H1 (cell line): ENCODE data around the gene MEIS2. TPM values are rescaled to one million over a fixed set of nuclear protein-coding genes. Genes with fewer than 3 reads are reported as not detected.
A peak's percentile ranks its signal among the peaks of the same experiment; 100 is the strongest.

Source experiments
- CTCF ChIA-PET: fragments of 300-600 bp; sonication (Branson Sonifier 250); formaldehyde crosslinking; loops from one replicate; lab custom pipeline; 2021; ENCODE audit not compliant: partially characterized antibody; lab: Charles Lee
- POLR2A ChIA-PET: fragments of 300-600 bp; sonication (Branson Sonifier 250); formaldehyde crosslinking; loops from one replicate; lab custom pipeline; 2021; ENCODE audit warnings: inconsistent platforms; ENCODE audit not compliant: partially characterized antibody; lab: Charles Lee
- DNase-seq, 2 experiments: peaks; one replicate each; pipeline versions ENCODE4 v3.0.0 to v3.0.0-alpha.2; 2010 to 2022; ENCODE audit warnings: low spot score in 2 of 2, low read depth in 1 of 2, mixed read lengths in 1 of 2
- FAIRE-seq: peaks from 2 replicates; lab custom pipeline; 2011; peaks lifted over from hg19 to GRCh38; lab: Jason Lieb, UNC
- H2AFZ ChIP-seq: 2 replicates; pipeline ENCODE4 v1.8.1; 2012; ENCODE audit warnings: low read length, inconsistent platforms
- H2AK5ac ChIP-seq: 2 replicates; pipeline ENCODE4 v1.6.1; 2013; ENCODE audit warnings: low read depth, low read length
- H2BK120ac ChIP-seq: replicated peaks from 2 replicates; pipeline ENCODE3; 2013; ENCODE audit warnings: low read depth, low read length, inconsistent platforms
- H2BK12ac ChIP-seq: 2 replicates; pipeline ENCODE4 v1.6.1; 2013; ENCODE audit warnings: low read depth, low read length
- H2BK15ac ChIP-seq: 2 replicates; pipeline ENCODE4 v1.6.1; 2013; ENCODE audit warnings: low read length
- H2BK20ac ChIP-seq: 2 replicates; pipeline ENCODE4 v1.6.1; 2013; ENCODE audit warnings: low read length
- H2BK5ac ChIP-seq: 2 replicates; pipeline ENCODE4 v1.6.1; 2013; ENCODE audit warnings: low read depth, low read length
- H3K14ac ChIP-seq: 2 replicates; pipeline ENCODE4 v1.6.1; 2013; ENCODE audit warnings: inconsistent platforms; ENCODE audit not compliant: insufficient read length
- H3K18ac ChIP-seq: 2 replicates; pipeline ENCODE4 v1.6.1; 2013; ENCODE audit warnings: low read length; ENCODE audit errors: extremely low read depth
- H3K23ac ChIP-seq: 2 replicates; pipeline ENCODE4 v1.6.1; 2013; ENCODE audit warnings: inconsistent platforms; ENCODE audit not compliant: insufficient read length
- H3K23me2 ChIP-seq: 2 replicates; pipeline ENCODE4 v1.6.1; 2013; ENCODE audit warnings: low read depth, low read length
- H3K27ac ChIP-seq: 2 replicates; pipeline ENCODE4 v1.6.1; 2011; ENCODE audit warnings: low read depth, low read length, inconsistent platforms
- H3K27me3 ChIP-seq, 4 experiments: replicated peaks in 1 of 4; 1 replicate in 1 of 4; 2 replicates in 3 of 4; pipeline versions ENCODE4 v1.6.1 to v1.8.1; 2011 to 2013; ENCODE audit warnings: low read length in 3 of 4, mild to moderate bottlenecking in 3 of 4, inconsistent platforms in 2 of 4, mixed read lengths in 2 of 4, moderate library complexity in 1 of 4; ENCODE audit not compliant: control insufficient read depth in 3 of 4, insufficient read depth in 3 of 4; ENCODE audit errors: extremely low read depth in 1 of 4
- H3K36me3 ChIP-seq, 4 experiments: 2 replicates each; pipeline versions ENCODE4 v1.6.1 to v1.8.1; 2011 to 2013; ENCODE audit warnings: mild to moderate bottlenecking in 4 of 4, low read length in 3 of 4, moderate library complexity in 2 of 4, control low read depth in 1 of 4, inconsistent platforms in 1 of 4; ENCODE audit not compliant: insufficient read depth in 4 of 4, control insufficient read depth in 2 of 4
- H3K4ac ChIP-seq: replicated peaks from 2 replicates; pipeline ENCODE3; 2013; ENCODE audit warnings: low read length, low read depth, mixed read lengths, inconsistent platforms; ENCODE audit not compliant: insufficient read length
- H3K4me1 ChIP-seq, 4 experiments: replicated peaks in 1 of 4; 1 replicate in 1 of 4; 2 replicates in 3 of 4; pipeline versions ENCODE4 v1.6.1 to v1.8.1; 2011 to 2013; ENCODE audit warnings: low read length in 3 of 4, inconsistent platforms in 2 of 4, mixed read lengths in 1 of 4; ENCODE audit not compliant: insufficient read depth in 4 of 4, control insufficient read depth in 3 of 4
- H3K4me2 ChIP-seq, 2 experiments: 2 replicates each; pipeline versions ENCODE4 v1.6.1 to v1.8.1; 2011 to 2013; ENCODE audit warnings: low read depth in 2 of 2, low read length in 2 of 2, control low read depth in 1 of 2, inconsistent platforms in 1 of 2, mild to moderate bottlenecking in 1 of 2; ENCODE audit not compliant: insufficient read depth in 1 of 2
- H3K4me3 ChIP-seq, 4 experiments: fragments of 200-600, 300-600 bp in 1 of 4; sonication (generic), shearing (Covaris generic), sonication (Bioruptor Twin) in 1 of 4; 2 replicates each; pipeline versions ENCODE4 v1.5.1 to v1.8.1; 2011 to 2016; ENCODE audit warnings: low read length in 4 of 4, low read depth in 3 of 4, control low read depth in 2 of 4, inconsistent platforms in 2 of 4, mild to moderate bottlenecking in 2 of 4, mixed read lengths in 1 of 4, moderate library complexity in 1 of 4; ENCODE audit not compliant: insufficient read depth in 2 of 4; ENCODE audit errors: extremely low read depth in 1 of 4
- H3K56ac ChIP-seq: replicated peaks from 2 replicates; pipeline ENCODE3; 2013; ENCODE audit warnings: low read depth, mild to moderate bottlenecking, mixed read lengths, low read length, inconsistent platforms; ENCODE audit not compliant: insufficient read length
- H3K79me1 ChIP-seq: 2 replicates; pipeline ENCODE4 v1.6.1; 2013; ENCODE audit warnings: low read depth, low read length, control low read depth
- H3K79me2 ChIP-seq, 2 experiments: 2 replicates each; pipeline versions ENCODE4 v1.6.1 to v1.8.1; 2012 to 2013; ENCODE audit warnings: low read length in 2 of 2, mild to moderate bottlenecking in 2 of 2, inconsistent platforms in 1 of 2; ENCODE audit not compliant: insufficient read depth in 2 of 2, control insufficient read depth in 1 of 2
- H3K9ac ChIP-seq, 4 experiments: replicated peaks in 1 of 4; 1 replicate in 1 of 4; 2 replicates in 3 of 4; pipeline versions ENCODE4 v1.6.1 to v1.8.1; 2011 to 2013; ENCODE audit warnings: low read depth in 3 of 4, low read length in 3 of 4, control low read depth in 2 of 4, mild to moderate bottlenecking in 2 of 4, moderate library complexity in 2 of 4, inconsistent platforms in 1 of 4; ENCODE audit errors: extremely low read depth in 1 of 4
- H3K9me3 ChIP-seq, 2 experiments: 2 replicates each; pipeline versions ENCODE4 v1.6.1 to v1.8.1; 2012 to 2013; ENCODE audit warnings: mild to moderate bottlenecking in 2 of 2, moderate library complexity in 2 of 2, control low read depth in 1 of 2, inconsistent platforms in 1 of 2, low read depth in 1 of 2, low read length in 1 of 2, mixed read lengths in 1 of 2; ENCODE audit not compliant: insufficient read depth in 2 of 2
- H4K20me1 ChIP-seq, 2 experiments: replicated peaks in 1 of 2; 2 replicates each; pipeline versions ENCODE3 to v1.8.1; 2011 to 2013; ENCODE audit warnings: inconsistent platforms in 2 of 2, low read length in 2 of 2, mild to moderate bottlenecking in 1 of 2; ENCODE audit not compliant: insufficient read depth in 2 of 2, control insufficient read depth in 1 of 2
- H4K5ac ChIP-seq: 2 replicates; pipeline ENCODE4 v1.6.1; 2013; ENCODE audit warnings: low read length, low read depth, mixed read lengths, inconsistent platforms; ENCODE audit not compliant: insufficient read length
- H4K8ac ChIP-seq: 2 replicates; pipeline ENCODE4 v1.8.0; 2013; ENCODE audit warnings: mild to moderate bottlenecking, moderate library complexity, low read length, inconsistent platforms; ENCODE audit not compliant: insufficient read depth; ENCODE audit errors: extremely low read depth
- H4K91ac ChIP-seq: replicated peaks from 2 replicates; pipeline ENCODE3; 2013; ENCODE audit warnings: low read length, mixed read lengths, inconsistent platforms; ENCODE audit not compliant: insufficient read length
- ASH2L ChIP-seq: fragments of 200-600, 300-600 bp; sonication (generic); IDR thresholded peaks from one replicate; pipeline ENCODE4 v1.7.1; 2017; ENCODE audit warnings: low read length
- CBX5 ChIP-seq: fragments of 300-800, 300-1000 bp; sonication (generic); IDR thresholded peaks from 2 replicates; pipeline ENCODE4 v1.7.1; 2016; ENCODE audit warnings: antibody characterized with exemption, low read length, low read depth
- CEBPB ChIP-seq: IDR thresholded peaks from 2 replicates; pipeline ENCODE4 v1.6.1; 2012; ENCODE audit warnings: low read depth, low read length
- E2F6 ChIP-seq: IDR thresholded peaks from 2 replicates; pipeline ENCODE4 v1.6.1; 2012; ENCODE audit warnings: inconsistent platforms
- FOSL1 ChIP-seq: IDR thresholded peaks from 2 replicates; pipeline ENCODE4 v1.6.1; 2011; ENCODE audit warnings: mild to moderate bottlenecking, low read depth, low read length, moderate library complexity; ENCODE audit not compliant: insufficient read depth
- MAX ChIP-seq: IDR thresholded peaks from 2 replicates; pipeline ENCODE4 v1.6.1; 2012; ENCODE audit warnings: inconsistent platforms
- NRF1 ChIP-seq: IDR thresholded peaks from 2 replicates; pipeline ENCODE4 v1.6.1; 2011; ENCODE audit warnings: mild to moderate bottlenecking, low read depth, low read length, improper control_type of control experiment
- POLR2A ChIP-seq, 2 experiments: IDR thresholded peaks; 1 replicate in 1 of 2; 2 replicates in 1 of 2; pipeline ENCODE4 v1.6.1; 2011; ENCODE audit warnings: low read depth in 2 of 2, low read length in 2 of 2, mild to moderate bottlenecking in 2 of 2; ENCODE audit errors: control extremely low read depth in 1 of 2
- SUZ12 ChIP-seq: fragments of 200-600 bp; sonication (generic); IDR thresholded peaks from 2 replicates; pipeline ENCODE4 v1.6.1; 2012; ENCODE audit warnings: mild to moderate bottlenecking, inconsistent platforms, low read length, moderate library complexity, mixed read lengths
- TAF1 ChIP-seq: IDR thresholded peaks from 2 replicates; pipeline ENCODE4 v1.6.1; 2011; ENCODE audit warnings: mild to moderate bottlenecking, low read depth, low read length
- USF2 ChIP-seq: IDR thresholded peaks from 2 replicates; pipeline ENCODE4 v1.6.1; 2011; ENCODE audit warnings: low read length, improper control_type of control experiment
- YY1 ChIP-seq: IDR thresholded peaks from 2 replicates; pipeline ENCODE4 v1.6.1; 2011; ENCODE audit warnings: low read depth, mild to moderate bottlenecking, low read length
- WGBS, 2 experiments: shearing (Covaris generic) in 1 of 2; methylation state at CpG; one replicate each; pipeline versions ENCODE4 v1.1.6 to v1.1.7; 2013 to 2015; ENCODE audit warnings: low lambda C conversion rate in 2 of 2, mixed read lengths in 2 of 2, inconsistent platforms in 1 of 2, low coverage in 1 of 2, missing lambda C conversion rate in 1 of 2; ENCODE audit not compliant: insufficient replicate concordance in 2 of 2, insufficient coverage in 1 of 2, insufficient read length in 1 of 2; ENCODE audit errors: extremely low coverage in 1 of 2, missing lambda C conversion rate in 1 of 2; 5-methylcytosine and 5-hydroxymethylcytosine counted together
- polyA plus RNA-seq, 7 experiments: library from polyadenylated mRNA; depleted of rRNA in 3 of 7; stranded (reverse) in 5 of 7; unstranded in 2 of 7; fragments of >200 nt in 5 of 7; fragments of 200-250 nt in 2 of 7; gene quantifications; 1 replicate in 5 of 7; 2 replicates in 1 of 7; 4 replicates in 1 of 7; pipeline versions ENCODE4 v1.2.1 to v1.2.3, GENCODE V29; 2011 to 2013; ENCODE audit warnings: missing spikeins in 2 of 7, mixed read lengths in 2 of 7
- total RNA-seq: library from RNA; stranded (reverse); fragmentation: NEBNext Ultra II Directional; extraction: Animal tissue kit (Norgen Biotek cat#: 25700); gene quantifications from 2 replicates; pipeline ENCODE4 v1.2.1, GENCODE V29; 2021

Gene MEIS2
- total and polyA plus RNA-seq, 2 of the 8 experiments (the other 6 are each of a cell fraction or from before 2014, with no cell fraction given) = 0.22 to 1.2 TPM

- Histone ChIP-seq H2AFZ (no peak overlapping the region), H3K9me3 (no peaks in the 10 kb centered on the region), H2BK15ac (no peak overlapping the region), H3K36me3 (no peaks in the 10 kb centered on the region), H3K27ac (no peak overlapping the region), H3K4me1 (no peaks in the 10 kb centered on the region), H4K8ac (no peak overlapping the region), H4K20me1 (no peaks in the 10 kb centered on the region), H4K91ac (no peak overlapping the region), H3K56ac (no peak overlapping the region), H3K27me3 (no peaks in the 10 kb centered on the region), H4K5ac (no peak overlapping the region), H2BK120ac (no peak overlapping the region), H3K79me1 (no peaks in the 10 kb centered on the region), H2AK5ac (no peak overlapping the region), H2BK20ac (no peak overlapping the region), H2BK5ac (no peak overlapping the region), H3K4me2 (no peak overlapping the region), H3K4ac (no peak overlapping the region), H3K9ac (no peak overlapping the region), H2BK12ac (no peak overlapping the region), H3K4me3 (no peak overlapping the region), H3K18ac (no peak overlapping the region), H3K79me2 (no peaks in the 10 kb centered on the region), H3K23ac (no peak overlapping the region), H3K14ac (no peak overlapping the region), H3K23me2 (no peaks in the 10 kb centered on the region)
- DNase-seq (no peak), FAIRE-seq (peak; percentile 57)
- ChIA-PET POLR2A (no interaction called here), CTCF (no interaction called here)
- WGBS, 2 experiments = 86% methylated on average over 4 of the region's 4 CpGs; no CpG with 5 or more reads in 1 of the 2 experiments
- TF ChIP-seq POLR2A (IDR thresholded peaks at IDR 0.05; ENCODE audit: control extremely low read depth in 1 of 2, low read depth in 2 of 2, low read length in 2 of 2) = no peak
- TF ChIP-seq FOSL1 = no peak
- TF ChIP-seq ASH2L = no peak
- TF ChIP-seq TAF1 = no peak
- TF ChIP-seq NRF1 = no peak
- TF ChIP-seq E2F6 = no peak
- no peak for TF ChIP-seq MAX
- TF ChIP-seq CBX5 = no peak
- TF ChIP-seq SUZ12 = no peak
- no peak for TF ChIP-seq USF2
- TF ChIP-seq YY1 = no peak
- no peak for TF ChIP-seq CEBPB
Observed at GRCh38 chr15:37004373-37004869, 95.9 kb downstream of the MEIS2 start.
